Right atrium auricular region (tissue), 2 donors: ENCODE measurements around the gene LYPD6B. TPM values are rescaled to one million over a fixed set of nuclear protein-coding genes. Genes with fewer than 3 reads are reported as not detected.

ENCODE experiments used
- DNase-seq: peaks from one replicate; pipeline ENCODE4 v3.0.0-alpha.2; 2019; ENCODE audit warnings: low spot score
- H3K27ac ChIP-seq, 2 donors: fragments of 200-600 bp; sonication (generic); 1 replicate in 1 of 2; 2 replicates in 1 of 2; pipeline ENCODE4 v1.5.1; 2016 to 2019
- H3K27me3 ChIP-seq, 2 donors: fragments of 200-600 bp; sonication (generic); one replicate each; pipeline versions ENCODE4 v1.5.1 to v1.6.0; 2017 to 2019
- H3K36me3 ChIP-seq: fragments of 200-600 bp; sonication (generic); one replicate; pipeline ENCODE4 v1.5.1; 2016
- H3K4me1 ChIP-seq, 2 donors: fragments of 200-600 bp; sonication (generic); one replicate each; pipeline versions ENCODE4 v1.5.1 to v1.6.0; 2017 to 2019
- H3K4me3 ChIP-seq, 2 donors: fragments of 200-600 bp; sonication (generic); 1 replicate in 1 of 2; 2 replicates in 1 of 2; pipeline ENCODE4 v1.5.1; 2017 to 2019; ENCODE audit warnings: mild to moderate bottlenecking in 1 of 2, moderate library complexity in 1 of 2
- H3K9me3 ChIP-seq, 2 donors: fragments of 200-600 bp; sonication (generic); one replicate each; pipeline ENCODE4 v1.5.1; 2019
- total RNA-seq, 2 donors: library from RNA; depleted of rRNA; stranded (reverse); fragments of >200 nt; gene quantifications; one replicate each; pipeline ENCODE4 v1.1.0, GENCODE V29; 2016
- TF ChIP-seq, protein P1 (sequence below), 2 donors: fragments of 200-600 bp; sonication (generic); IDR thresholded peaks; one replicate each; pipeline ENCODE4 v1.5.1; 2019; ENCODE audit warnings: antibody characterized with exemption in 2 of 2

The LYPD6B gene
- total RNA-seq, 2 donors from 2014 or later, result 0.28 TPM; not detected in 1

DNA sequence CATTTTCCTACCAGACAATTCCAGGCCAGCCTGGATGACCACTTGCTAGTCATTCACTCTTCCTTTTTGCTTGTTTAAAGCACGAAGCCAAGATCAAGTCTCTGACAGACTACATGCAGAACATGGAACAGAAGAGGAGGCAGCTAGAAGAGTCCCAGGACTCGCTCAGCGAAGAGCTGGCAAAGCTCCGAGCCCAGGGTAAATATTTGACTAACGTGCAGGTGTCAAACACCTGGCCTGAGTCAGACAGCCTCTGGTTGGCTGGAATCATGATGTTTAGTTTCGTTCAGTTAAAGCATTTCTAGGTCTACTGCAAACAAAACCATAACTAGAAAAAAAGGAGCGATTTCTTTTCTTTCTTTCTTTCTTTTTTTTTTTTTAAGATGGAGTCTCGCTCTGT is 44.2 kb upstream of the LYPD6B start:
- TF ChIP-seq, protein P1, sequence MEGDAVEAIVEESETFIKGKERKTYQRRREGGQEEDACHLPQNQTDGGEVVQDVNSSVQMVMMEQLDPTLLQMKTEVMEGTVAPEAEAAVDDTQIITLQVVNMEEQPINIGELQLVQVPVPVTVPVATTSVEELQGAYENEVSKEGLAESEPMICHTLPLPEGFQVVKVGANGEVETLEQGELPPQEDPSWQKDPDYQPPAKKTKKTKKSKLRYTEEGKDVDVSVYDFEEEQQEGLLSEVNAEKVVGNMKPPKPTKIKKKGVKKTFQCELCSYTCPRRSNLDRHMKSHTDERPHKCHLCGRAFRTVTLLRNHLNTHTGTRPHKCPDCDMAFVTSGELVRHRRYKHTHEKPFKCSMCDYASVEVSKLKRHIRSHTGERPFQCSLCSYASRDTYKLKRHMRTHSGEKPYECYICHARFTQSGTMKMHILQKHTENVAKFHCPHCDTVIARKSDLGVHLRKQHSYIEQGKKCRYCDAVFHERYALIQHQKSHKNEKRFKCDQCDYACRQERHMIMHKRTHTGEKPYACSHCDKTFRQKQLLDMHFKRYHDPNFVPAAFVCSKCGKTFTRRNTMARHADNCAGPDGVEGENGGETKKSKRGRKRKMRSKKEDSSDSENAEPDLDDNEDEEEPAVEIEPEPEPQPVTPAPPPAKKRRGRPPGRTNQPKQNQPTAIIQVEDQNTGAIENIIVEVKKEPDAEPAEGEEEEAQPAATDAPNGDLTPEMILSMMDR (IDR thresholded peaks at IDR 0.05), result no peak
- Histone ChIP-seq H3K27me3 (no peaks in the 10 kb centered on the region), H3K4me1 (peaks cover 0 to 4% of the 10 kb centered on the region in 2 donors), H3K36me3 (no peaks in the 10 kb centered on the region), H3K4me3 (no peak overlapping the region), H3K27ac (no peak overlapping the region), H3K9me3 (no peaks in the 10 kb centered on the region)
- no peak for DNase-seq

DNA sequence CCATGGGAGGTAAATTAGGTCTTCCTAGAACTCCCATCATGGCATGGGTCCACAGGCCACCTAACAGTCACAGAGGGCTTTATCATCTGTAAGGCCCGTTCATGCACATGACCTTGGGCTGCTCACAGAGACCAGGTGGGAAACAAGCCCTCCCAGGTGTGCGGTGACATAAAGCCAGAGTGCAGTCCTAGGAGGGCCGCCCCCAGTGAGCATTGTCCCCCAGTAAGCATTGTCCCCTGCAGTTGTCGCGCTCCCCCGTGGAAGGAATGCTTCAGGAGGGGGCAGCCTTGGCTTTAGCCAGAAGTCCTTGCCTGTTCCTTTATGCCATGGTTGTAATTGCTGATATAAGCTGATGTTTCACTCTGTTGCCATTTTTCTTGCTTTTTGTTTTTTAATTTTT is 41.7 kb upstream of the LYPD6B start:
- no peaks in the 10 kb centered on the region for H3K27me3 ChIP-seq
- DNase-seq, result no peak

DNA sequence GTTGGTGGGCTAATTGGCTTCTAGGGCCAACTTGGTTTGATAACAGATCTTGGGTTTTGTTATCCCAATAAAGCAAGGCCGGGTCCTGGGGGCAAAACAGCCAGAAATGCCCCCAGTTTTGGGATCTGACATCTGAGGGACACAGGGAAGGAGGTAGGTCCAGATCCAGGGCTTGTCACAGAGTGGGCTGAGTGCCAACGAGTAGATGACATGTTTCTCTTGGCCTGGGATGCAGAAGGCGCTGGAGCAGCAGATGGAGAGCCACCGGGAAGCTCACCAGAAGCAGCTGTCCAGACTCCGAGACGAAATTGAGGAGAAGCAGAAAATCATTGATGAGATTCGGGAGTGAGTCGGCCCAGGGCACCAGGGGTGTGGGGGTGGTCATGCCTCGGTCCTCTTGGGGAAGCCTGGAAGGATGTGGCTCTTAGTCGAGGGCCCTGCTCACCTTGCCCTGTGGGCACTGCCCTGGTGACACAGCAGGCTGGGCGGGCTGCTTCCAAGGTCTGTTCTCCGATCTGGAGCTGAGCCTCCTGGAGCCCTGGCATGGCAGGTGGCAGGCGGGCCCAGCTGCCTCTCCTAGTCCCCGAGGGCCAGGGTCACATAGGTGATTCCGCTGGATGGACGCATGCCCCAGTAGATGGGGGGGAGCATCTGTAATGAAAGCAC is 40.2 kb upstream of the LYPD6B start:
- TF ChIP-seq, protein P1 (IDR thresholded peaks at IDR 0.05), result no peak
- DNase-seq, result no peak
- peaks cover 0 to 4% of the 10 kb centered on the region in 2 donors for H3K4me1 ChIP-seq
- H3K4me3 ChIP-seq, result no peak overlapping the region
- no peaks in the 10 kb centered on the region for H3K36me3 ChIP-seq
- H3K9me3 ChIP-seq, result no peaks in the 10 kb centered on the region
- no peak overlapping the region for H3K27ac ChIP-seq
- H3K27me3 ChIP-seq, result no peaks in the 10 kb centered on the region

More for the DNA sequence above, 41.7 kb upstream of the LYPD6B start:
- TF ChIP-seq, protein P1 (IDR thresholded peaks at IDR 0.05), result no peak
- peaks cover 0 to 4% of the 10 kb centered on the region in 2 donors for H3K4me1 ChIP-seq
- no peak overlapping the region for H3K27ac ChIP-seq
- H3K9me3 ChIP-seq, result no peaks in the 10 kb centered on the region
- no peak overlapping the region for H3K4me3 ChIP-seq
- no peaks in the 10 kb centered on the region for H3K36me3 ChIP-seq

DNA sequence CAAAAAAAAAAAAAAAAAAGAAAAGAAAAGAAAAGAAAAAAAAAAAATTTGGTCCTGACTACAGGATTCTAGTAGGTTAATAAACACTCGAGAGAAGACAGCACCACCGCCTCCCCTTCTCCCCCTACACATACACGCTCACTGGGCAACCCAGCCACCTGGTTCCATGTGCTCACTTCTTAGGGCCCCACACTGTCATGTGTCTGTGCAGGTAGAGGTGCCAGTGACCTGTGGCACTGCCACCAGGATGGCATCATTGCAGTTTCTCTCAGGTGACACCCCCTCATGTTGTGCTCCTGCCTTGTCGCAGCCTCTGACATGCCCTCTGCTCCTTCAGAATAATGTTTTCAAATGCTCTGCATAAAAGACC is 39.7 kb upstream of the LYPD6B start:
- peaks cover 0 to 4% of the 10 kb centered on the region in 2 donors for H3K4me1 ChIP-seq
- no peak overlapping the region for H3K4me3 ChIP-seq
- H3K36me3 ChIP-seq, result no peaks in the 10 kb centered on the region
- DNase-seq, result no peak
- TF ChIP-seq, protein P1 (IDR thresholded peaks at IDR 0.05), result no peak
- H3K27ac ChIP-seq, result no peak overlapping the region
- H3K9me3 ChIP-seq, result no peaks in the 10 kb centered on the region
- no peaks in the 10 kb centered on the region for H3K27me3 ChIP-seq

DNA sequence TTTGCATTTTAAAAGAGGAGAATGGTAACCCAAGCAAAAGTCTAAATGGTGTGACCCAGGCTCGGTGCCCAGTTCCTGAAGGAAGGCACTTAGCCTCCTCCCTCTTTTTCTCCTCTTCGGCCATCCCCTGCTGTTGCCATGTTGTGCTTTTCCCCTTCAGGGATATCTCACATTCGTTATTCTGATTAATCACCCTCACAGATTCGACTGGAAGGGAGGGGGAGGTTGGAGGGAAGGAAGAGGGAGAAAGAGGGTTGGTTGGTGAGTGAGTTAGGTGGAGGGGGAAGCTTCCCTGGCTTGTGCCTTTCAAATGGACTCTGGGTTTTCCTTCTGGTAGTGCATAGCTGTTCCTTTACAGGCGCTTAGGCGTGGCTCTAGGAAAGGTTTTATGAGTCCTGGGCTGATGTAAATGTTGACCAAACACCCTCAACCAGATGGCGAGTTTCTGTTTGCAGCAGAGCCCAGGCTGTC is 39.0 kb upstream of the LYPD6B start:
- TF ChIP-seq, protein P1 (IDR thresholded peaks at IDR 0.05), result no peak
- no peak for DNase-seq
- H3K4me1 ChIP-seq, result peaks cover 0 to 4% of the 10 kb centered on the region in 2 donors
- no peaks in the 10 kb centered on the region for H3K27me3 ChIP-seq
- H3K9me3 ChIP-seq, result no peaks in the 10 kb centered on the region
- no peaks in the 10 kb centered on the region for H3K36me3 ChIP-seq
- no peak overlapping the region for H3K27ac ChIP-seq
- no peak overlapping the region for H3K4me3 ChIP-seq
